K562 (cell line): ENCODE measurements around the gene IGSF9. TPM values are rescaled to one million over a fixed set of nuclear protein-coding genes. Genes with fewer than 3 reads are reported as not detected.

ENCODE experiments used
- ATAC-seq: fragments of 200-7000 bp; cut with Tn5 transposase; 3 replicates; pipeline ENCODE4 v1.9.1; 2020; ENCODE audit warnings: moderate library complexity
- BruUV-seq: library from RNA; stranded (reverse); fragments of 400-500 nt; replicated peaks from 2 replicates; lab custom pipeline; 2021; lab: Mats Ljungman, UMichigan
- CTCF ChIA-PET: fragments of 300-600 bp; formaldehyde crosslinking; extraction: SDS; loops from one replicate; lab custom pipeline; 2021; ENCODE audit warnings: low intra/inter-chr PET ratio; lab: Yijun Ruan, JAX
- POLR2A ChIA-PET: fragments of 300-600, 350-650 bp; sonication (Branson Sonifier 250); formaldehyde crosslinking; extraction: SDS; loops from one replicate; lab custom pipeline; 2021; ENCODE audit warnings: antibody characterized with exemption, inconsistent platforms; lab: Yijun Ruan, JAX
- DNase-seq, 4 experiments: peaks; one replicate each; pipeline versions ENCODE4 v3.0.0 to v3.0.0-alpha.2; 2011 to 2018; ENCODE audit warnings: low spot score in 3 of 4, mixed read lengths in 3 of 4; ENCODE audit errors: extremely low read depth in 1 of 4
- FAIRE-seq: peaks from 2 replicates; lab custom pipeline; 2011; peaks lifted over from hg19 to GRCh38; lab: Jason Lieb, UNC
- H2AFZ ChIP-seq: 2 replicates; pipeline ENCODE4 v1.6.0; 2011; ENCODE audit warnings: low read depth, low read length, control low read depth, inconsistent platforms
- H3K27ac ChIP-seq: fragments of 200-600 bp; 3 replicates; pipeline ENCODE4 v1.8.0; 2011; ENCODE audit warnings: low read depth, mild to moderate bottlenecking, control low read depth, inconsistent platforms, low read length, moderate library complexity, mixed read lengths; ENCODE audit errors: extremely low read depth
- H3K27me3 ChIP-seq, 2 experiments: fragments of 300-600 bp in 1 of 2; 2 replicates in 1 of 2; 3 replicates in 1 of 2; pipeline versions ENCODE4 v1.6.0 to v1.8.0; 2011; ENCODE audit warnings: inconsistent platforms in 2 of 2, low read length in 2 of 2, mild to moderate bottlenecking in 1 of 2, mixed read lengths in 1 of 2, moderate library complexity in 1 of 2; ENCODE audit not compliant: control insufficient read depth in 2 of 2, insufficient read depth in 2 of 2
- H3K36me3 ChIP-seq: fragments of 300-600 bp; 3 replicates; pipeline ENCODE4 v1.8.0; 2011; ENCODE audit warnings: mild to moderate bottlenecking, low read length, inconsistent platforms; ENCODE audit not compliant: control insufficient read depth, insufficient read depth
- H3K4me1 ChIP-seq, 2 experiments: fragments of 200-600 bp in 1 of 2; replicated peaks in 1 of 2; 2 replicates in 1 of 2; 3 replicates in 1 of 2; pipeline versions ENCODE4 v1.5.1 to v1.8.0; 2011; ENCODE audit warnings: inconsistent platforms in 2 of 2, low read length in 2 of 2, mild to moderate bottlenecking in 1 of 2, mixed read lengths in 1 of 2, moderate library complexity in 1 of 2; ENCODE audit not compliant: control insufficient read depth in 2 of 2, insufficient read depth in 2 of 2
- H3K4me2 ChIP-seq: 2 replicates; pipeline ENCODE4 v1.6.1; 2011; ENCODE audit warnings: low read length, control low read depth, inconsistent platforms, mixed read lengths; ENCODE audit not compliant: insufficient read depth
- H3K4me3 ChIP-seq: fragments of 200-600 bp; sonication (generic), shearing (Covaris generic); 2 replicates; pipeline ENCODE4 v1.5.1; 2016; ENCODE audit warnings: control low read depth, inconsistent platforms
- H3K79me2 ChIP-seq: fragments of 200-600 bp; 3 replicates; pipeline ENCODE4 v1.8.0; 2011; ENCODE audit warnings: low read length, inconsistent platforms; ENCODE audit not compliant: control insufficient read depth, insufficient read depth
- H3K9ac ChIP-seq, 2 experiments: 2 replicates each; pipeline versions ENCODE4 v1.6.0 to v1.6.1; 2011; ENCODE audit warnings: low read depth in 2 of 2, low read length in 2 of 2, control low read depth in 1 of 2, inconsistent platforms in 1 of 2, mild to moderate bottlenecking in 1 of 2, mixed read lengths in 1 of 2; ENCODE audit not compliant: insufficient read depth in 1 of 2
- H3K9me1 ChIP-seq: one replicate; pipeline ENCODE4 v1.6.0; 2011; ENCODE audit warnings: inconsistent platforms, mild to moderate bottlenecking, low read length, moderate library complexity; ENCODE audit not compliant: control insufficient read depth, insufficient read depth
- H3K9me3 ChIP-seq: replicated peaks from 2 replicates; pipeline ENCODE4 v1.5.1; 2011; ENCODE audit warnings: low read depth, low read length, inconsistent platforms; ENCODE audit not compliant: control insufficient read depth, insufficient read depth
- H4K20me1 ChIP-seq: replicated peaks from 2 replicates; pipeline ENCODE4 v1.6.1; 2011; ENCODE audit warnings: low read length, inconsistent platforms, mixed read lengths; ENCODE audit not compliant: control insufficient read depth, insufficient read depth
- KHSRP ChIP-seq: fragments of 450-650 bp; IDR thresholded peaks from 2 replicates; pipeline ENCODE4 v1.6.1; 2017
- NCOA1 ChIP-seq: fragments of 450-650 bp; IDR thresholded peaks from 2 replicates; pipeline ENCODE4 v1.6.1; 2016; ENCODE audit warnings: low read depth
- NONO ChIP-seq, 2 experiments: fragments of 200-400 bp in 1 of 2; fragments of 450-650 bp in 1 of 2; formaldehyde crosslinking in 1 of 2; IDR thresholded peaks; 2 replicates each; pipeline ENCODE4 v1.6.1; 2017; ENCODE audit warnings: low read depth in 2 of 2, mild to moderate bottlenecking in 2 of 2, moderate library complexity in 2 of 2, low read length in 1 of 2
- PTBP1 ChIP-seq: fragments of 200-400 bp; formaldehyde crosslinking; IDR thresholded peaks from 2 replicates; pipeline ENCODE4 v1.6.1; 2017; ENCODE audit warnings: low read depth, low read length
- RBM15 ChIP-seq: fragments of 200-400 bp; formaldehyde crosslinking; IDR thresholded peaks from 2 replicates; pipeline ENCODE4 v1.6.1; 2018; ENCODE audit warnings: mild to moderate bottlenecking, low read length, moderate library complexity; ENCODE audit not compliant: insufficient read depth
- SRSF9 ChIP-seq: fragments of 200-400 bp; formaldehyde crosslinking; IDR thresholded peaks from 2 replicates; pipeline ENCODE4 v1.6.1; 2017; ENCODE audit warnings: low read depth, low read length, borderline replicate concordance
- ZBTB17 ChIP-seq: fragments of 450-650 bp; formaldehyde crosslinking; IDR thresholded peaks from 2 replicates; pipeline ENCODE4 v1.4.0; 2020; ENCODE audit warnings: mild to moderate bottlenecking
- ZNF232 ChIP-seq: sonication (generic); formaldehyde crosslinking; IDR thresholded peaks from 2 replicates; pipeline ENCODE4 v1.8.0; 2022; ENCODE audit warnings: mild to moderate bottlenecking, missing genetic modification reagents
- ZNF239 ChIP-seq: fragments of 250-450 bp; sonication (Bioruptor Pico); IDR thresholded peaks from 2 replicates; pipeline ENCODE4 v1.4.0; 2020; ENCODE audit warnings: mild to moderate bottlenecking
- ZNF444 ChIP-seq: fragments of 250-450 bp; sonication (Bioruptor Pico); IDR thresholded peaks from 2 replicates; pipeline ENCODE4 v1.4.0; 2020; ENCODE audit warnings: mild to moderate bottlenecking, moderate library complexity
- ZNF551 ChIP-seq: fragments of 250-450 bp; sonication (Bioruptor Pico); IDR thresholded peaks from 2 replicates; pipeline ENCODE4 v1.5.0; 2021; ENCODE audit warnings: mild to moderate bottlenecking, moderate library complexity
- ZNF644 ChIP-seq: fragments of 200-800 bp; sonication (Bioruptor generic); IDR thresholded peaks from 2 replicates; pipeline ENCODE4 v1.6.1; 2016; ENCODE audit warnings: low read depth, missing genetic modification characterization, missing compliant biosample characterization
- WGBS: fragments of 100-300 bp; shearing (Covaris generic); methylation state at CpG from one replicate; pipeline ENCODE4 v1.1.6; 2016; ENCODE audit warnings: low coverage, mixed read lengths; ENCODE audit not compliant: insufficient coverage; ENCODE audit errors: missing lambda C conversion rate; 5-methylcytosine and 5-hydroxymethylcytosine counted together
- in situ Hi-C: fragments of 300-500 bp; cut with MboI; formaldehyde crosslinking; loops from 4 replicates; pipeline ENCODE4 v1.15.0; 2018; ENCODE audit warnings: inconsistent platforms, mixed read lengths
- intact Hi-C: fragments of 100-400 bp; cut with micrococcal nuclease; formaldehyde crosslinking; loops from 2 replicates; pipeline ENCODE4 v1.14.2; 2022
- polyA plus RNA-seq, 8 experiments: library from polyadenylated mRNA; depleted of rRNA in 4 of 8; stranded (reverse) in 5 of 8; unstranded in 3 of 8; fragments of >200 nt; fragmentation: Nextera tagmentation in 2 of 8; fragmentation: Illumina TruSeq in 1 of 8; extraction: Ambion mirVana in 2 of 8; extraction: Trizol in 1 of 8; gene quantifications; 2 replicates each; pipeline versions ENCODE4 v1.2.1 to v1.2.3, GENCODE V29; 2011 to 2014; ENCODE audit warnings: inconsistent platforms in 1 of 8, missing spikeins in 1 of 8
- total RNA-seq, 7 experiments: library from RNA; depleted of rRNA in 6 of 7; stranded (reverse); fragments of >200 nt in 6 of 7; fragmentation: Illumina TruSeq in 2 of 7; extraction: Trizol in 2 of 7; gene quantifications; 2 replicates each; pipeline versions ENCODE4 v1.2.1 to v1.2.3, GENCODE V29; 2011 to 2021; ENCODE audit warnings: low replicate concordance in 1 of 7
- TF ChIP-seq, protein P1 (sequence below): IDR thresholded peaks from 2 replicates; pipeline ENCODE4 v1.6.1; 2014; ENCODE audit warnings: antibody characterized with exemption
- TF ChIP-seq, protein P2 (sequence below): fragments of 250-450 bp; sonication (Bioruptor Pico); IDR thresholded peaks from 2 replicates; pipeline ENCODE4 v1.5.0; 2021
- TF ChIP-seq, protein P3 (sequence below): fragments of 250-450 bp; sonication (Bioruptor Pico); IDR thresholded peaks from 2 replicates; pipeline ENCODE4 v1.4.0; 2020; ENCODE audit warnings: borderline replicate concordance

The IGSF9 gene
- total and polyA plus RNA-seq, 9 of the 15 experiments (the other 6 are each of a cell fraction or from before 2014, with no cell fraction given) = 0.03 to 0.29 (median 0.07) TPM; not detected in 1

DNA sequence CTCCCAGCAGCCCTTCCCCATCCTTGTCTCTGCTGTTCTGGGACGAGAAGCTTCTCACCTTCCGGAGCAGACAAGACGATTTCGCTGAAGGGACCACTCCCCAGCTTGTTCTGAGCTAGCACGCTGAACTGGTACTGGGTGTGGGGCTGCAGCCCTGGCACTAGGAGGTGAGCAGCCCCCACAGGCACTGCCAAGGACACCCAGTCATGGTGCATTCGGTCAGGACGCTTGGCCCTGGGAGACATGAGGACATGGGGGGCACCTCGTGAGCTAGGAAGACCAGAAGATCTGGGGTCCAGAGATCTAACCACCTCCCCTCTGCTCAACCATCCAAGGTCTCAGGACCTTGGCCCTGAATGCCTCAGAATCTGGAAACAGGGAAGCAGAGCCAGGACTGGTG, 14.8 kb downstream of the IGSF9 start:
- BruUV-seq = no TSS peak
- in situ Hi-C loops = no loop called here
- 46% methylated on average over 8 of the region's 8 CpGs for WGBS

More for the DNA sequence above, 14.8 kb downstream of the IGSF9 start:
- H3K27me3 ChIP-seq = peaks cover 9 to 45% of the 10 kb centered on the region in 2 experiments; a peak in 4 of 5 replicates
- no peak overlapping the region for H3K9ac ChIP-seq
- ATAC-seq = no peak
- TF ChIP-seq ZNF444 (CRISPR knock-in tag) = no peak
- TF ChIP-seq ZNF551 (CRISPR knock-in tag) = no peak
- TF ChIP-seq ZNF644 (tag) = no peak
- TF ChIP-seq, protein P1, sequence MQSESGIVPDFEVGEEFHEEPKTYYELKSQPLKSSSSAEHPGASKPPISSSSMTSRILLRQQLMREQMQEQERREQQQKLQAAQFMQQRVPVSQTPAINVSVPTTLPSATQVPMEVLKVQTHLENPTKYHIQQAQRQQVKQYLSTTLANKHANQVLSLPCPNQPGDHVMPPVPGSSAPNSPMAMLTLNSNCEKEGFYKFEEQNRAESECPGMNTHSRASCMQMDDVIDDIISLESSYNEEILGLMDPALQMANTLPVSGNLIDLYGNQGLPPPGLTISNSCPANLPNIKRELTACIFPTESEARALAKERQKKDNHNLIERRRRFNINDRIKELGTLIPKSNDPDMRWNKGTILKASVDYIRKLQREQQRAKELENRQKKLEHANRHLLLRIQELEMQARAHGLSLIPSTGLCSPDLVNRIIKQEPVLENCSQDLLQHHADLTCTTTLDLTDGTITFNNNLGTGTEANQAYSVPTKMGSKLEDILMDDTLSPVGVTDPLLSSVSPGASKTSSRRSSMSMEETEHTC = no peak
- TF ChIP-seq, protein P2, sequence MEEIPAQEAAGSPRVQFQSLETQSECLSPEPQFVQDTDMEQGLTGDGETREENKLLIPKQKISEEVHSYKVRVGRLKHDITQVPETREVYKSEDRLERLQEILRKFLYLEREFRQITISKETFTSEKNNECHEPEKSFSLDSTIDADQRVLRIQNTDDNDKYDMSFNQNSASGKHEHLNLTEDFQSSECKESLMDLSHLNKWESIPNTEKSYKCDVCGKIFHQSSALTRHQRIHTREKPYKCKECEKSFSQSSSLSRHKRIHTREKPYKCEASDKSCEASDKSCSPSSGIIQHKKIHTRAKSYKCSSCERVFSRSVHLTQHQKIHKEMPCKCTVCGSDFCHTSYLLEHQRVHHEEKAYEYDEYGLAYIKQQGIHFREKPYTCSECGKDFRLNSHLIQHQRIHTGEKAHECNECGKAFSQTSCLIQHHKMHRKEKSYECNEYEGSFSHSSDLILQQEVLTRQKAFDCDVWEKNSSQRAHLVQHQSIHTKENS (CRISPR knock-in tag) = no peak
- no peak for TF ChIP-seq PTBP1
- no peak for TF ChIP-seq SRSF9
- no peak for TF ChIP-seq NONO (IDR thresholded peaks at IDR 0.05; ENCODE audit: low read depth in 2 of 2, low read length in 1 of 2)
- TF ChIP-seq RBM15 = no peak
- TF ChIP-seq, protein P3, sequence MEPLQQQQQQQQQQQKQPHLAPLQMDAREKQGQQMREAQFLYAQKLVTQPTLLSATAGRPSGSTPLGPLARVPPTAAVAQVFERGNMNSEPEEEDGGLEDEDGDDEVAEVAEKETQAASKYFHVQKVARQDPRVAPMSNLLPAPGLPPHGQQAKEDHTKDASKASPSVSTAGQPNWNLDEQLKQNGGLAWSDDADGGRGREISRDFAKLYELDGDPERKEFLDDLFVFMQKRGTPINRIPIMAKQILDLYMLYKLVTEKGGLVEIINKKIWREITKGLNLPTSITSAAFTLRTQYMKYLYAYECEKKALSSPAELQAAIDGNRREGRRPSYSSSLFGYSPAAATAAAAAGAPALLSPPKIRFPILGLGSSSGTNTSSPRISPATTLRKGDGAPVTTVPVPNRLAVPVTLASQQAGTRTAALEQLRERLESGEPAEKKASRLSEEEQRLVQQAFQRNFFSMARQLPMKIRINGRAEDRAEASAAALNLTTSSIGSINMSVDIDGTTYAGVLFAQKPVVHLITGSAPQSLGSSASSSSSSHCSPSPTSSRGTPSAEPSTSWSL (CRISPR knock-in tag) = no peak
- TF ChIP-seq ZBTB17 (CRISPR knock-in tag) = no peak
- TF ChIP-seq ZNF232 = no peak
- TF ChIP-seq KHSRP = no peak
- TF ChIP-seq ZNF239 (CRISPR knock-in tag) = no peak
- no peak for TF ChIP-seq NCOA1
- no peak overlapping the region for H2AFZ ChIP-seq
- no peak for DNase-seq
- H3K27ac ChIP-seq = no peak overlapping the region
- H3K9me3 ChIP-seq = no peaks in the 10 kb centered on the region
- no peak overlapping the region for H3K4me3 ChIP-seq
- H3K79me2 ChIP-seq = no peaks in the 10 kb centered on the region; the same call in 2 of the 3 replicates
- no peaks in the 10 kb centered on the region for H3K9me1 ChIP-seq
- no peak for FAIRE-seq
- intact Hi-C loops = no loop called here
- H3K4me2 ChIP-seq = no peak overlapping the region
- H4K20me1 ChIP-seq = no peaks in the 10 kb centered on the region; the same call in 1 of the 2 replicates
- CTCF ChIA-PET = no interaction called here
- POLR2A ChIA-PET = interaction anchor here (0.6 to 1.2 kb wide), 3 partner anchors 9 to 778 kb away, joined by 3 to 5 read pairs (median 4); no protein-coding TSS in a partner anchor
- no peaks in the 10 kb centered on the region for H3K36me3 ChIP-seq
- H3K4me1 ChIP-seq = peaks cover 4 to 47% of the 10 kb centered on the region in 2 experiments; a peak in 3 of 5 replicates
